Measurements from ENCODE around the gene ZNF467.
A peak's percentile ranks its signal among the peaks of the same experiment; 100 is the strongest.

DNA sequence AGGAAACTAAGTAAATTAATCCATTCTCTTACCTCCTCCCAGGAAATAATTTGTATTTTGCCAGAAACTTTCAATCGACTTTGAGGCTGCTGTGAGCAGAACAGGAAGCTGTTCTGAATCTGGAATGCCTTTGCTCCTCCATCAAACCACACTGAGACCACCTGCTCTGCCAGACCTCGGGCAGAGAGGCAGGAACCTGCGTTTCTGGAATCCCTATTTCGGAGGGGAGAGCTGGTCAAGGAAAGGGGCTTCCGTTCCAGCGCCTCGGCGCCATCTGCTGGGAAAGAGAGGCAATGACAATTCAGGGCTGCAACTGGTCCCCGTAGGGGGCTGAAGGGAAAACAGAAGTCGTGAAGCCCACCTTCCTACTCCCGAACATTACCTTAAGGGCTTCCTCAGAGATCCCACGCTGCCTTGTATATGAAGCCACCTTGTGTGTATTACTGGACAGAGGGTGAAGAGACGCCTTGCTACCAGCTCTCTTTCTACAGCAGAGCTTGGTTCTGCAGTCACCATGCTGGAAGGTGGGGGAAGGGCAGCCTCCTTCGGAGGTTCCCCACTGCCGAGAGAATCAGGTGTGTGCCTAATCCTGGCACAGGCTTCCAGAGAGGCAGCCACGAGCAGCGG lies 31.2 kb downstream of the ZNF467 start:
- TF ChIP-seq TCF7L2 (IDR thresholded peaks at IDR 0.05; ENCODE audit: borderline replicate concordance, extremely low read depth, insufficient read depth, insufficient read length) (no peak), POLR2A (IDR thresholded peaks at IDR 0.05; ENCODE audit: borderline replicate concordance, extremely low read depth, insufficient read depth, insufficient read length) (no peak), SIN3A (IDR thresholded peaks at IDR 0.05; ENCODE audit: low read depth) (no peak), ATF3 (IDR thresholded peaks at IDR 0.05) (no peak), CTCF (IDR thresholded peaks at IDR 0.05 in 2 of 3, conservative IDR thresholded peaks at IDR 0.05 in 1 of 3; ENCODE audit: borderline replicate concordance in 1 of 3, insufficient read depth in 1 of 3, low read depth in 2 of 3, low read length in 2 of 3) (peak; percentile 88 to 92 (median 92)), EZH2 (IDR thresholded peaks at IDR 0.05) (no peak), CEBPB (IDR thresholded peaks at IDR 0.05; ENCODE audit: low read depth) (no peak), ZNF274 (IDR thresholded peaks at IDR 0.05; ENCODE audit: low read depth, low read length) (no peak), SRF (IDR thresholded peaks at IDR 0.05; ENCODE audit: low read depth) (peak; percentile 30; the same call in 1 of the 2 replicates), POLR2AphosphoS5 (IDR thresholded peaks at IDR 0.05; ENCODE audit: low read depth, low read length) (no peak)

All from HCT116 (cell line).